Upper lobe of left lung (tissue), 4 donors: ENCODE results near the gene RHAG.

Source experiments
- CTCF ChIP-seq, 6 experiments: fragments of 450-650 bp in 4 of 6; fragments of 200-600 bp in 2 of 6; sonication (generic) in 2 of 6; IDR thresholded peaks; one replicate each; pipeline ENCODE4 v1.5.1; 2016 to 2019; ENCODE audit warnings: antibody characterized with exemption in 6 of 6
- POLR2A ChIP-seq, 4 donors: fragments of 450-650 bp; IDR thresholded peaks; one replicate each; pipeline ENCODE4 v1.5.1; 2016 to 2017; ENCODE audit warnings: antibody characterized with exemption in 4 of 4, mild to moderate bottlenecking in 2 of 4
- POLR2AphosphoS5 ChIP-seq, 2 donors: sonication (generic); formaldehyde crosslinking; IDR thresholded peaks; one replicate each; pipeline ENCODE4 v1.5.1; 2017; ENCODE audit warnings: antibody characterized with exemption in 2 of 2

- TF ChIP-seq POLR2AphosphoS5 (IDR thresholded peaks at IDR 0.05), result no peak
- no peak for TF ChIP-seq POLR2A (IDR thresholded peaks at IDR 0.05)
- no peak for TF ChIP-seq CTCF (IDR thresholded peaks at IDR 0.05)
Observed at GRCh38 chr6:49607391-49607982, 29.2 kb downstream of the RHAG start.
